GM12874 (cell line): Measurements from ENCODE around the gene RBM38.

ENCODE experiments used
- CTCF ChIP-seq: IDR thresholded peaks from 2 replicates; pipeline ENCODE4 v1.5.1; 2011; ENCODE audit warnings: low read depth, mild to moderate bottlenecking, control low read depth, low read length, moderate library complexity; ENCODE audit not compliant: insufficient read depth

The RBM38 gene

GRCh38 chr20:57412347-57413029, 21.3 kb downstream of the RBM38 start:
- no peak for TF ChIP-seq CTCF

- no peak for TF ChIP-seq CTCF
Measured at GRCh38 chr20:57413986-57414385, 22.8 kb downstream of the RBM38 start.

- TF ChIP-seq CTCF, result no peak
Measured at GRCh38 chr20:57414867-57415592, 23.8 kb downstream of the RBM38 start.

GRCh38 chr20:57415771-57416170, 24.6 kb downstream of the RBM38 start:
- TF ChIP-seq CTCF, result no peak

- TF ChIP-seq CTCF, result no peak
Measured at GRCh38 chr20:57416296-57417022, 25.3 kb downstream of the RBM38 start.

GRCh38 chr20:57417051-57417689, 26.0 kb downstream of the RBM38 start:
- no peak for TF ChIP-seq CTCF
